GM10847 (cell line): ENCODE data around the gene FAM216B.

Experiments
- POLR2A ChIP-seq: IDR thresholded peaks from 2 replicates; pipeline ENCODE4 v1.6.1; 2011; ENCODE audit not compliant: insufficient read length; ENCODE audit errors: extremely low read depth

Gene FAM216B

DNA sequence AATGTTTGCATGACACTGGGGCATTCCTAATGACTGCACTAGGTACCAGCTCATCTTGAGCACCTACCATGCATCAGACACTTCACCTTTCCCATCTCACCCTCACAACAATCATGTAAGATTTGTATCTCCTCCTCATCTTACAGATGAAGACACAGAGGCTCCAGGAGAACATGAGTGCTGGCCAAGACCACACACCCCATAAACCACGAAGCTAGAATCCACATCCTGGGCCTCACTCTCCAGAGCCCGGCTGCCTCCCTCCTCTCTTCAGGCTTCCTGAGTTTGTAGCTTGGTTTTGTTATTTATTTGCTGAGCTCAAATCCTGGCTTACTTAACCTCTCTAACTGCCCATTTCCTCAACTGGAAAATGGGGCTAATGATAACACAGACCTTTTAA, 25.9 kb downstream of the FAM216B start:
- no peak for TF ChIP-seq POLR2A

DNA sequence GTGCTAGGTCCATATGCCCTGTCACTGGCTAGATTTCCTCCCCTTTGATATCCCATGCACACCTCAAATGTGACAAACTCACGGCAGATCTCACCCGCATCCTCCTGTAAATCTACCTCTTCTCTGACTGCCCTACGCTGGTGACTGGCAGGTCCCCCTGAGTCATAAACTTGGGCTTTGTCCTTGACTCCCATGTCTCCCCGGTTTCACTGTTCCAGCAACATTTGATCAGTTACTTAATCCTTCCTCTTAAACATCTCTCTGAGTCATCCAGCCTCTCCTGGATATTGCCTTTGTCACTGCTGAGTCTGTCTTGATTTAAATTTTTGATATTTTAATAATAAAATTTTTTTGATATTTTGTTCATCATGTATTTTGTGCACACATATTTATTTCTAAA, 26.5 kb downstream of the FAM216B start:
- TF ChIP-seq POLR2A, result no peak

DNA sequence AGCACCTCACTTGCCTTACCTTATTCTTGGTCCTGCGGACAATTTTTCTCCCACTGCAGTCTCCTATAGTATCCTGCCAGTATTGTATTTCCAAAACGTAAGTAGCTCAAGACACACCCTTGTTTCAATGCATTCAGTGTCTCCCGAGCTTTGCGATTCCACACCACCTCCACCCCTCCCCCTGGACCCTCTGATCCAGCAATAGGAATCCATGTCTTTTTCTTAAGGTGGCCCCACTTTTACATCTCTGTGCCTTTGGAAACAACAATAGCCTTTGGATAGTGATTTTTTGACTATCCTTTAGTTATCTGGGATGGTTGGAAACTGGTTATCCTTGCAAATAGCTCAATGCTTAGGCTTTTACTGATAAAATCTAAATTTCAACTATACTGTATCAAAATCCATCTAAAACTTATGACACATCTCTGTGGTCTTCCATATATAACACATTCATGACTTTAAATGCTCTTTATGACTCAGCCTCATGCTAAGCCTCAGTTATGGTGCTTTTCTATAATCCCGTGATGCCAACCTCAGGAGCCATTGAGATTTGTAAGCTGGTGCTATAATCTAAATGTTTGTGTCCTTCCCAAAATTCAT, 27.1 kb downstream of the FAM216B start:
- no peak for TF ChIP-seq POLR2A

DNA sequence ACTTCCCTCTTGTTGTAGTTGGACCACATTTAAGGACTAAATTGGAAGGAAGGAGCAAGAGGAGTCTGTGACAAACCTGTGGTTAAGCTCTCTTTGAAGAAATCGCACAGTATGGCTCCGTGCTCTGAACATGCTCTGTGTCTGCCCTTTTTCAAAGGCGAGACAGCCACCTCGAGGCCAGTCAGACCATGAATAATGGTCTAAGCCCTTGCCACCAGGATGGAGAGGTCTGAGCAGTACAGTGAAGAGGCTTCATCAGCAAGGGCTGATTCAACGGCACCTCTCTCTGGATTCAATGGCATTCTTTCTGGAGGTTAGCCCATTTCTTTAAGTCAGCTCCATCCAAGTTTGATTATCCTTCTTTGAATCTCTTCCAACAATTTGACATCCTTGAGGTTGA, 30.9 kb downstream of the FAM216B start:
- no peak for TF ChIP-seq POLR2A

DNA sequence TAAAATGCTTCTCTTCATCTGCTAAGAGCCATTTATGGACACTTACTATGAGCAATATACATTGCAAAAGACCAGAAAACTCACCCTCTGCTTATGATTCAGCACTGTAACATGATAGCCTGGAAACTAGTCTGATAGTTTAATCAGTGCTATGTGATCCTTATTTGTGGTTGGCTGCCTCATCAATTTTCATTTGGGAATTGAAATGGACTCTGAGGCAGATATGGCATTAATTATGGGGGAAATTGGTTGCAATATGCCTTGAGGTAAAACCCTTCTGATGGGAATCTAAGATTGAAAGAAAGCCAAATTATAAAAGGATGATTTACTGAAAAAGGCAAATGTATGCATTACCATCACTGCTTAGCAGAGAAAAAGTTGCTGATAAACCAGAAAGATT, 33.5 kb downstream of the FAM216B start:
- no peak for TF ChIP-seq POLR2A

DNA sequence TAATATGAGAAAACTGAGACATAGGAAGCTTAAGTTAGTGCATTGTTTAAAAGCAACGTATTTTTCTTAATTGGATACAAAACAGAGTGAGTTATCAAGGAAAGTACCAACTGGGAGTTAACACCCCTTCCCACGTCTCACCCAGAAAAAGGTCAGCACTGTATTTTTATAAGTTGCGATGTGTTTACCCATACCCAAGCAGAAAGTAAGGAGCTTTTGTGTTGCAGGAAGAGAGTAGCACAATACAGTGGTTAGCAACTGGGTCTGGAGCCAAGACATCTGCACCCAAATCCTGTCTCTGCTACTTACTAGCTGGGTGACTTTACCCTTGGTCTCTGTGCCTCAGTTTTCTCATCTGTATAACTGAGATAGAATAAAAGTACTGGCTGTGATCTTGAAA, 34.3 kb downstream of the FAM216B start:
- no peak for TF ChIP-seq POLR2A

DNA sequence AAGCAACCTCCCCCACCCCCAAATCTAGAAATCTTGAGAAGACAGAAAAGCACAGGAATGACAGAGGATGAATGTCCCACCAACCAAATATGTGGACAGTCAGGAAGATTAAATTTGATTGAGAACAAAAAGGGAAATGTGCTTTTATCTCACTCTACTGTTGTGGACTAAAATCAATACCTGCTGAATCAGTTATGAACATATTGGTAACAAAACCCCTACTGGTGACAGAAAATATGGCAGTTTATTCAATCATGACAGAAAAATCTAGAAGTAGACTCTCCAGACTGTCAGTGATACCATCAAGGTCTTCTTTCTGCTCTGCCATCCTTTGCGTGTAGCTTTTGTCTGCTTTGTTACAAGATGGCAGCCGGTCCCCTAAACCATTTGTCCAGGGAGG, 35.2 kb downstream of the FAM216B start:
- TF ChIP-seq POLR2A, result no peak

DNA sequence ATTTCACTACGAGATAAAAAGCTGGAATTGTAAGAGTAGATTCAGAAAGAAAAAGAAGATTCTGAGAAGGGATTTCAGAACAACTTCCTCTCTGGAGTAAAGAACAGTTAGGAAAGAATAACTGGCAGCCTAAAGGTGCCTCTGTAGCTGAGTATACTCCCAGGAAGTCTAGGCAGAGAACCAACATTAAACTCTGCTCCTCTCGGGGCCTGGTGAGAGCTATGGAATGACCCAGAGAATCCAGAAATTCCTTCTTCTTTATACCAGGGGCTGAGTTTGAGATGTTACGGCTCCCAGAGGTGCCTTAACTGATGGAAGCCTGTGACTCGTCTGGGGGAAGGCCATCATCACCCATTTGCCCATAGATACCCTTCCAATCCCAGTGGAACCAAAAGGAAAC, 39.1 kb downstream of the FAM216B start:
- no peak for TF ChIP-seq POLR2A

DNA sequence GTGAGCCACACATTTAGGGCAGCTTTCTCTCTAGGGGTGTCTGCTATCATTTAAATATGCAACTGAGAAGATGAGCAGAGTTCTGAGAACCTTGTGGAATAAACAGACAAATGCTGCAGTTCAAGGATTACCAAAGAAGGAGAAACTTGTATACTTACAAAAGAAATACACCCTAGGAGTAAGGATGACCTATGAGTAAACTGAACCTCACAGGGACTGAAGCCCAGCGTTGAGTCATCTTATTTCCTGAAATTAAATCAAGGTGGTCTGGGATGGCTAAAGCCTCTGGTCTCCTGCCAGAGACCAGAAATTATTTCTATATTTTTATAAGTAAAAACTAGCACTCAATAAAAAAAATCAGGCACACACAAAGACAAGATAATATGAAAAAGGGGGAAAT, 40.1 kb downstream of the FAM216B start:
- TF ChIP-seq POLR2A, result no peak

DNA sequence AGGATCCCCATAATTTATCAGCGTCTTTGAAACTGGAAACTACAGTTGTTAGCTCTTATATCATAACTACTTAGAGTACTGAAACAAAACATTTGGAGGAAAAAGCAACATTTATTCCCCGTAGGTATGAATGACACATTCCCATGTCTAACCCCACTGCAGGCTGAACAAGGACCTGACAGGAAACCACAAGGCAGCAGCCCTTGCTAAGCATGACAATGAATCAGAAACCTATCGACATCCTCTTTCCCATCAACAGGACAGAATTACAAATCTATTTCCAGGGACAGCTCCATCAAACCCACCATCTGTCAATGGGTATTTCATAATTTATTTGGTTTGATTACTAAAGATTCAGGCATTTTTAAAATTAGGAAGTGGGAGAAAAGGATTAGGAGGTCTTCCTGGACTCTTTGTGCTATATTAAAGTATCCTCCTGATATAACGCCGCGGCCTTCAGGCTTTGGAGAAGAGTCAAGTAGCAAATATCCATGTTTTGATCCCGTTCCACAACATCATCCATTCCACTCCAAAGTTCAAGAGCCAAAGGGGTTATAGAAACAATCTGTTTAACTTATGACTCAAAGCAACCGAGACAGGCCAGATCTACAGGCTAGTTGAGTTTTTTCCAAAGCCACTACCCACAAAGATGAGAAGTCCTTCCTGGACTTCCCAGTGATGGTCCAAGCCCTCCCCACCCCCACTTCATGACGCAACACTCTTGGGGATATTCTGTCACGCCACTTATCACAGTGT, 51.1 kb downstream of the FAM216B start:
- TF ChIP-seq POLR2A, result no peak

DNA sequence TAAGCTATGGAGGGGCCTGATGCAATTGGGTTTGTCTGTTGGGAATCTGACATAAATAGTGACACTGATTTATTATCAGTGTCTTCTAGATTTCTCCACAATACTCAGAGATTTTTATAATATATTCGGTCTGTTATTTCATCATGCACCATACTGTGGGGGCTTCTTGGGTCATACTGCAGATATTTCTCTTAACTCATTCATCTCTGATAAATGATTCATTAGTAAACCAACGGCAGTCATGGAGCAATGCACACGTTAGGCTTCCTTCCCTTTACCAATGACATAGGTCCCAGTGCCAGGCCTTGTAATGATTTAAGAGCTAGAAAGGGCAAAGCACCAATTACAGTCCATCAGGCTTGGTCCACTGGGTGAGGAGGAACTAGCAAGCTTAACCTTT, 53.6 kb downstream of the FAM216B start:
- no peak for TF ChIP-seq POLR2A

DNA sequence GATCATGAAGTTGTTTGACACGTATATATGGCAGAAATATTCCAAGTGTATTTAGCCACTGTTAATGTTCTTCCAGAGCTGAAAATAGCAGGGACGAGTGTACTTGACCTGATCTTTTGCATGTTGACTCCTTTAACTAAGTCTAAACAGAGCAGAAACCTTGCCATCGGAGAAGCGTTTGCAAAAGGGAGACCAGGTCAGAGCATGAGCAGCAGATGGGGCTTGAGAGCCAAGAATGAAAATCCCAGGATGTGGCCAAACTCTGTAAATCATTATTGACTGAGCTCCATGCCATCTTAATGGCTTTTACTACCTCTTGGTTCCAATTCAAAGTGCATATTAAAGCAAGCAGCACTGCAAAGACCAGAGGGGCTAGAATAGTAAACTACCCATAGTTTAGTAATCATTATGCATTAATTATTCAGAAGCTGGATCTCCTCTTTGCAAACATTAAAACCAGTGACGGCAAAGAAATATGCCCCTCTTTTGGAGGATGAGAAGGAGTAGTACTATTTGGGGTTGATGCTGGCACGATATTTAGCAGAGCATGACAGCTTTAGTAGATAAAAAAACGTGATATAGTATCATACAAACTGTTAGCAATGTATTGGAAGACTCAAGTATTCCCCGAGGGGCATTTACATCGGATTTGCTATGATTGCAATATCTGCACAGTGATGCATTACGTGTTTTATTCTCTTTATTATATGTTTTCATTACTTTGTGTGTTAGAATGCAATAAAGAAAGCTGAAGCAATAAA, 55.7 kb downstream of the FAM216B start:
- TF ChIP-seq POLR2A, result no peak
